Activated B cell treated with CpG ODN at 0.5 μM for 24 hours (primary cell): ENCODE data around the gene MRPL17. TPM values are rescaled to one million over a fixed set of nuclear protein-coding genes. Genes with fewer than 3 reads are reported as not detected.

Source experiments
- ATAC-seq: fragments of 200-7000 bp; cut with Tn5 transposase; one replicate; pipeline ENCODE4 v1.10.0; 2021; ENCODE audit warnings: low read depth, mild to moderate bottlenecking, moderate library complexity
- CTCF ChIA-PET: fragments of 350-600 bp; sonication (Branson Sonifier 250); formaldehyde crosslinking; loops from one replicate; lab custom pipeline; 2021; ENCODE audit warnings: antibody characterized with exemption; lab: Charles Lee
- POLR2A ChIA-PET: fragments of 350-600 bp; sonication (Branson Sonifier 250); formaldehyde crosslinking; loops from one replicate; lab custom pipeline; 2021; ENCODE audit warnings: antibody characterized with exemption; lab: Charles Lee
- DNase-seq: peaks from one replicate; pipeline ENCODE4 v3.0.0; 2022
- H3K27ac Mint-ChIP-seq: one replicate; pipeline ENCODE4 v1.8.0; 2020; ENCODE audit warnings: mixed read lengths
- H3K27me3 Mint-ChIP-seq: one replicate; pipeline ENCODE4 v1.8.0; 2021; ENCODE audit warnings: mixed read lengths
- H3K36me3 Mint-ChIP-seq: one replicate; pipeline ENCODE4 v1.8.0; 2021; ENCODE audit warnings: low read depth, mixed read lengths
- H3K4me1 Mint-ChIP-seq: one replicate; pipeline ENCODE4 v1.8.0; 2021; ENCODE audit warnings: mixed read lengths
- H3K4me3 Mint-ChIP-seq: one replicate; pipeline ENCODE4 v1.8.0; 2020; ENCODE audit warnings: mild to moderate bottlenecking, mixed read lengths
- H3K9me3 Mint-ChIP-seq: one replicate; pipeline ENCODE4 v1.8.0; 2020; ENCODE audit warnings: mixed read lengths
- CTCF ChIP-seq: fragments of 200-600 bp; IDR thresholded peaks from one replicate; pipeline ENCODE4 v1.8.0; 2022; ENCODE audit warnings: antibody characterized with exemption, mild to moderate bottlenecking
- intact Hi-C: fragments of 100-400 bp; cut with micrococcal nuclease; formaldehyde crosslinking; loops from one replicate; pipeline ENCODE4 v1.15.1; 2024
- total RNA-seq: library from RNA; stranded (reverse); gene quantifications from 2 replicates; pipeline ENCODE4 v1.2.3, GENCODE V29; 2022

The MRPL17 gene
- total RNA-seq, 1 donor from 2014 or later = 34.1 TPM

GRCh38 chr11:6667733-6668374 lies 15.3 kb downstream of the MRPL17 start:
- intact Hi-C loops = loop anchor here (1.0 kb wide), 5 partner anchors 15 to 289 kb away; partner anchors contain the start of genes ILK, MRPL17, RRP8 and TPP1
- Mint-ChIP-seq H3K27me3 (peaks cover 2% of the 10 kb centered on the region), H3K9me3 (no peaks in the 10 kb centered on the region), H3K4me3 (no peak overlapping the region), H3K27ac (no peak overlapping the region), H3K36me3 (no peaks in the 10 kb centered on the region), H3K4me1 (peaks cover 4% of the 10 kb centered on the region)
- ChIA-PET POLR2A (interaction anchor here (0.8 to 3.2 kb wide), 8 partner anchors 16 to 65 kb away, joined by 3 to 18 read pairs (median 6); partner anchors contain the start of genes MRPL17, TAF10 and TPP1), CTCF (interaction anchor here (0.7 to 2.9 kb wide), 17 partner anchors 10 to 290 kb away, joined by 3 to 33 read pairs (median 6); partner anchors contain the start of genes ILK, MRPL17 and TPP1)
- DNase-seq (no peak), ATAC-seq (peak; percentile 83)
- TF ChIP-seq CTCF = no peak

DNA sequence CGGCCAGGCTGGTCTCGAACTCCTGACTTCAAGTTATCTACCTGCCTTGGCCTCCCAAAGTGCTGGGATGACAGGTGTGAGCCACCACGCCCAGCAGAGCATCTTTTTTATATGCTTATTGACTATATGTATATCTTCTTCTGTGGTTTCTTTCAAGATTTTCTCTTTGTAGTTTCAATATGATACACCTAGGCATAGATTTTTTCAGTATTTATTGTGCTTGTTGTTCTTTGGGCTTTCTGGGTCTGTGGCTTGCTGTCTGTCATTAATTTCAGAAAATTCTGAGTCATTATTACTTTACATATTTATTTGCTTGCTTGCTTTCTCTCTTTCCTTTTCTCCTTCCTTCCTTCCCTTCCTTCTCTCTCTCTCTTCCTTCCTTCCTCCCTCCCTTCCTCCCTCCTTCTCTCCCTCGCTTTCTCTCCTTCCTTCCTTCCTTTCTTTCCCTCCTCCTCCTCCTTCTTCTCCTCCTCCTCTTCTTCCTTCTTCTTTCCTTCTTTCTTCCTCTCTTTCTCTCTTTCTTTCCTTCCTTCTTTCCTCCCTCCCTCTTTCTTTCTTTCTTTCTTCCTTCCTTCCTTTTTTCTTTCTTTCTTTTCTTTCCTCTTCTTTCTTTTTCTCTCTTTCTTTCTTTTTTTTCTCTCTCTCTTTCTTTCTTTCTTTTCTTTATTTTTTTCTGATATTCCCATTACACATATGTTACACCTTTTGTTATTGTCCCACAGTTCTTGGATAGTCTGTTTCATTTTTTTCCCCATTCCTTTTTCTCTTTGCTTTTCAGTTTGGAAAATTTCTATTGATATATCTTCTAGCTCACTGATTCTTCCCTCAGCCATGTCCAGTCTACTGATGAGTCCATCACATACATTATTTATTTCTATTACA lies 16.6 kb downstream of the MRPL17 start:
- no peak for ATAC-seq
- CTCF ChIA-PET = interaction anchor here (1.2 to 2.9 kb wide), 8 partner anchors 15 to 287 kb away, joined by 6 to 33 read pairs (median 9); partner anchors contain the start of genes ILK, MRPL17 and TPP1
- H3K4me3 Mint-ChIP-seq = no peak overlapping the region
- DNase-seq = no peak
- POLR2A ChIA-PET = interaction anchor here (3.2 kb wide), 1 partner anchor 55 kb away, joined by 15 read pairs; the partner anchor contains the start of gene TAF10
- no peaks in the 10 kb centered on the region for H3K9me3 Mint-ChIP-seq
- H3K4me1 Mint-ChIP-seq = peaks cover 4% of the 10 kb centered on the region
- no peak for TF ChIP-seq CTCF
- H3K27ac Mint-ChIP-seq = no peak overlapping the region
- H3K36me3 Mint-ChIP-seq = no peaks in the 10 kb centered on the region
- intact Hi-C loops = loop anchor here (1.0 kb wide), 5 partner anchors 17 to 287 kb away; partner anchors contain the start of genes ILK, MRPL17, RRP8 and TPP1
- H3K27me3 Mint-ChIP-seq = peaks cover 2% of the 10 kb centered on the region

GRCh38 chr11:6664551-6664950 lies 18.6 kb downstream of the MRPL17 start:
- no peak overlapping the region for H3K27ac Mint-ChIP-seq
- POLR2A ChIA-PET = no interaction called here
- H3K36me3 Mint-ChIP-seq = no peaks in the 10 kb centered on the region
- H3K9me3 Mint-ChIP-seq = no peaks in the 10 kb centered on the region
- no peak overlapping the region for H3K4me3 Mint-ChIP-seq
- intact Hi-C loops = no loop called here
- no peak for DNase-seq
- CTCF ChIA-PET = no interaction called here
- no peaks in the 10 kb centered on the region for H3K27me3 Mint-ChIP-seq
- no peak for ATAC-seq
- no peak for TF ChIP-seq CTCF
- H3K4me1 Mint-ChIP-seq = peaks cover 4% of the 10 kb centered on the region

- H3K36me3 Mint-ChIP-seq = no peaks in the 10 kb centered on the region
- no peaks in the 10 kb centered on the region for H3K27me3 Mint-ChIP-seq
- TF ChIP-seq CTCF = no peak
- no peaks in the 10 kb centered on the region for H3K9me3 Mint-ChIP-seq
- no peak overlapping the region for H3K4me3 Mint-ChIP-seq
- peaks cover 4% of the 10 kb centered on the region for H3K4me1 Mint-ChIP-seq
- intact Hi-C loops = no loop called here
- POLR2A ChIA-PET = no interaction called here
- ATAC-seq = no peak
- CTCF ChIA-PET = no interaction called here
- DNase-seq = no peak
- no peak overlapping the region for H3K27ac Mint-ChIP-seq
These were observed 19.2 kb downstream of the MRPL17 start for GRCh38 chr11:6663794-6664469.
